Measurements from ENCODE around the gene SPTBN4.
"Not testable (repeated sequence)": the region's sequence is repeated elsewhere in the genome, so short reads cannot be mapped to it uniquely, and the experiment has no call there.

The SPTBN4 gene

DNA sequence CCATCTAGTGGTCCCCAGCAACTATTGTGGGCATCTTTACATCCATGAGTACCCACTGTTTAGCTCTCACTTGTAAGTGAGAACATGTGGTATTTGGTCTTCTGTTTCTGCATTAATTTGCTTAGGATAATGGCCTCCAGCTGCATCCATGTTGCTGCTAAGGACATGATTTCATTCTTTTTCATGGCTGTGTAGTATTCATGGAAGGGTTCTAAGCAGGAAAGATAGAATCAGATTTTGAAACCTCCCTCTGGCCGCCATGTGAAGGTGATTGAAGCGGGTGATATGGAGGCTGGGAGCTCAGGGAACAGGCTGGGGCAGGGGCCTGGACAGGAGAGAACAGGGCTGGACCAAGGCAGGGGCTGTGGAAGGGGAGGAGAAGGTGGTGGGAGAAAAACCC is 154.5 kb downstream of the SPTBN4 start:
- no peak for DNase-seq (ENCODE audit: low spot score)

DNA sequence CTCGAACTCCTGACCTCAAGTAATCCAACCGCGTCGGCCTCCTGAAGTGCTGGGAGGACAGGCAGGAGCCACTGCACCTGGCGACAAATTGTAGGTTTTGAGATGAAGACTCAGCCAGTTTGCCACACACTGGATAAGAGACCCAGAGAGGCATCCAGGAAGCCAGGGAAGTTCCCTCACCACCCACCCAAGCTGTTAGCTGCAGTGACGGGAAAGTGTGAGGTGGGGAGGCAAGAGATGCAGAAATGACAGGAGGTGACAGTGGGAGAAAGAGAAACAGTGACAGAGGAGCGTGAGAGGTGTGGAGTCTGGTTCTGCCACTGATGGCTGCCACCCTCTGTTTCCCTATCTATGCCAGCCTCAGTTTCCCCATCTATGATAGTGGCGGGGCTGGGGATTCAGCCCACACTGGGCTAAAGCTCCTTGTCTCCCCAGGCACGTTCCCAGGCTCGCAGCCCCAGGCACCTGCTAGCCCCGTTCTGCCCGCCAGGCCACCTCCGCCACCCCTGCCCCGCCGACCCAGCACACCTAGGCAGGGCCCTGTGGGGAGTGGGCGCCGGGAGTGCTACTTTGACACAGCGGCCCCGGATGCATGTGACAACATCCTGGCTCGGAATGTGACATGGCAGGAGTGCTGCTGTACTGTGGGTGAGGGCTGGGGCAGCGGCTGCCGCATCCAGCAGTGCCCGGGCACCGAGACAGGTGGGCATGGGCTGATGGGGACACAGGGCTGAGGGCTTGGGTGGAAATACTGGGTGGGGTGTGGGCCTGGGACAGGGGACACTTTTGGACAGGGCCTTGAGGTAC is 155.4 kb downstream of the SPTBN4 start:
- DNase-seq (ENCODE audit: low spot score) = no peak

DNA sequence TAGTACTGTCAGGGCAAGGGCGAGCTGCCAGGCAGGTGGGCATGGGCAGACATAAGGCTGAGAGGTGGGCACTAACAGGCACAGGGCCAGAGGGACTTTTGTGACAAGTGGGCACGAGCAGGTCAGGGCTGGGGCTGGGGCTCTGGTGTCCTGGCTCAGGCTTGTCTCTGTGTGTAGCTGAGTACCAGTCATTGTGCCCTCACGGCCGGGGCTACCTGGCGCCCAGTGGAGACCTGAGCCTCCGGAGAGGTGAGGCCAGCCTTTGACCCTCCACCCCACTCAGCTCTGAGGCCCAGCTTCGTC is 155.9 kb downstream of the SPTBN4 start:
- DNase-seq (ENCODE audit: low spot score) = no peak

DNA sequence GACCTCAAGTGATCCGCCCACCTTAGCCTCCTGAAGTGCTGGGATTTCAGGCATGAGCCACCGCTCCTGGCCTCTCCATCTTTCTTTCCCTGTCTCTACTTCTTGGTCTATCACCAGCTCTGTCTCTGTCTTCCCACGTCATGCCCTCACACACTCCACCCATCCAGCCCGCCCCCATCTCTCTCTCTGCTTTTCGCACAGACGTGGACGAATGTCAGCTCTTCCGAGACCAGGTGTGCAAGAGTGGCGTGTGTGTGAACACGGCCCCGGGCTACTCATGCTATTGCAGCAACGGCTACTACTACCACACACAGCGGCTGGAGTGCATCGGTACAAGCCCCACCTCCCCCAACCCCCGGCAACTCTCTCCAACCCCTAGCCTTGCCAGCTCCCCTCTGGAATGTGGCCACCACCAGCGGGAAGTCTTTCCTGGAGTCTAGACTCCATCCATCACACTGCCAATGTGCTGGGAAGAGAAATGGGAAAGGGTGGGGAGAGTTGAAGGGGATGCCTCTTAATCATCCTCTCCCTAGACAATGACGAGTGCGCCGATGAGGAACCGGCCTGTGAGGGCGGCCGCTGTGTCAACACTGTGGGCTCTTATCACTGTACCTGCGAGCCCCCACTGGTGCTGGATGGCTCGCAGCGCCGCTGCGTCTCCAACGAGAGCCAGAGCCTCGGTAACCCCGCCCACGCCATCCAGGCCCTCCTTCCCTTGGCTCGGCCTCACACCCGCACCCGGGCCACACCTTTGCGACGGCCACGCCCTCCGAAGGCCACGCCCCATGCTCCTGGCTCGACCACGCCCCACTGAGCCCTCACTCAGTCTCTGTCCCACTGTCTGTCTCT is 156.8 kb downstream of the SPTBN4 start:
- no peak for DNase-seq (ENCODE audit: low spot score)

DNA sequence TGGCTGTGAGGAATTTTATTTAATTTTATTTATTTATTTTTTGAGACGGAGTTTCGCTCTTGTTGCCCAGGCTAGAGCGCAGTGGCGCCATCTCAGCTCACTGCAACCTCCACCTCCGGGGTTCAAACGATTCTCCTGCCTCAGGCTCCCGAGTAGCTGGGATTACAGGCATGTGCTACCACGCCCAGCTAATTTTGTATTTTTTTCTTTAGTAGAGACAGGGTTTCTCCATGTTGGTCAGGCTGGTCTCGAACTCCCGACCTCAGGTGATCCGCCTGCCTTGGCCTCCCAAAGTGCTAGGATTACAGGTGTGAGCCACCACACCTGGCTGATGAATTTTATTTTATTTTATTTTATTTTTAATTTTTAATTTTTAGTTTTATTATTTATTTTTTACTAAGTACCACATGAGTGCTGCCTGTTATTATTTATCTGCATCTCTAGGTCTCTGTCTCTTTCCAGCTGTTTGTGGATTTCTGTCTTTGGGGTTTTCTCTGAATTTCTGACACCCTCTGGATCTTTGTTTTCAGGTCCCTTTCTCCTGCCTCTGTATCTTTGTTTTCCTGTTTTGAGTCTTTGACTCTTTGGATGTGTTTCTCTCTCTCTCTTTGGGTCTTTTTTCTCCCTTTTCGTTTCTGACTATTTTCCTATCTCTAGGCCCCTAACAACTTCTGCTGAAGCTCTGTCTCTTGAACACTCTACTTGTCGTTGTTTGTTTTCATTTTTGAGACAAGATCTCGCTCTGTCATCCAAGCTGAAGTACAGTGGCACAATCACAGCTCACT is 157.8 kb downstream of the SPTBN4 start:
- not testable (repeated sequence) for DNase-seq (ENCODE audit: low spot score)

DNA sequence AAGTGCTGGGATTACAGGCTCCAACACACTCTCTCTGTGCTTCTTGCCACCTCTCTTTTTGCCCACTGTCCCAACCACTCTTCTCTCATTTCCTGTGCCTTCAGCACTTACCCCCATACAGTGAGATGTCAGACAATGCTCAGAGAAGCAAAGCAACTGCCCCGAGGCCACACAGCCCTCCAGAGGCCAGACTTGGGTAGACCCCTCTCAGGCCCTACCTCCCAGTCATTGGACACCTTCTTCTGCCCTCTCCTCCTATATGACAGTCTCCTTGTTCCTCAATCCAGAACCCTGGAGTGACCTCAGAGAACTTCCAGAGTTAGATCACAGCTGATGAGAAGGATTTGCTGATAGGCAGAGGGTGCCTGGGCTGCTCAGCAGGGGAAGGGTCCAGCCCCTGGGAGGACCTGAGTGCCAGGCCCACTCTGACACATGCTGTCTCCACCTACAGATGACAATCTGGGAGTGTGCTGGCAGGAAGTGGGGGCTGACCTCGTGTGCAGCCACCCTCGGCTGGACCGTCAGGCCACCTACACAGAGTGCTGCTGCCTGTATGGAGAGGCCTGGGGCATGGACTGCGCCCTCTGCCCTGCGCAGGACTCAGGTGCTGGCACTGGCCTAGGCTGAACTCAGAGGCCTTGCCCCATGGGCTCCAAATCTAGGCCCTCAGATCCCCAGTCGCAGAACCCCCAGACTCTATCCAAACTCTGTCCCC is 158.8 kb downstream of the SPTBN4 start:
- no peak for DNase-seq (ENCODE audit: low spot score)

Data from hepatic stellate cell (primary cell).